HG03097 (cell line): ENCODE measurements around the gene PLSCR3.

Experiments
- ATAC-seq: cut with Tn5 transposase; IDR thresholded peaks from one replicate; pipeline ENCODE4 v1.9.1; 2021; ENCODE audit not compliant: unreplicated experiment, low FRiP score

Gene PLSCR3

GRCh38 chr17:7394452-7395191 is at the start of gene PLSCR3:
Gene PLSCR3, minus strand, starts transcription at chr17:7394525. Its CDS starts 415 bp downstream, at chr17:7394110.
- peak; percentile 64 for ATAC-seq

- ATAC-seq = no peak
These were observed 49.5 kb upstream of the PLSCR3 start for GRCh38 chr17:7443499-7444485.

- ATAC-seq = no peak
These were observed 47.8 kb upstream of the PLSCR3 start for GRCh38 chr17:7442142-7442541.

- ATAC-seq = no peak
These were observed 46.9 kb upstream of the PLSCR3 start for GRCh38 chr17:7441266-7441665.

GRCh38 chr17:7440834-7441195 is 46.5 kb upstream of the PLSCR3 start:
- ATAC-seq = no peak

- no peak for ATAC-seq
These were observed 45.9 kb upstream of the PLSCR3 start for GRCh38 chr17:7440113-7440833.

GRCh38 chr17:7439462-7440112 is 45.3 kb upstream of the PLSCR3 start, which contains the start of gene FGF11:
Gene FGF11, plus strand, starts transcription at chr17:7439512. Its CDS starts 109 bp downstream, at chr17:7439621.
- no peak for ATAC-seq

- no peak for ATAC-seq
These were observed 44.5 kb upstream of the PLSCR3 start for GRCh38 chr17:7438656-7439460.

GRCh38 chr17:7437950-7438614 is 43.8 kb upstream of the PLSCR3 start:
- ATAC-seq = no peak

- peak; percentile 0 for ATAC-seq
These were observed 43.1 kb upstream of the PLSCR3 start for GRCh38 chr17:7437369-7437863.

GRCh38 chr17:7436556-7437368 is 42.4 kb upstream of the PLSCR3 start:
- ATAC-seq = peak; percentile 45

- ATAC-seq = peak; percentile 18
These were observed 41.6 kb upstream of the PLSCR3 start for GRCh38 chr17:7435676-7436555.

GRCh38 chr17:7432296-7432695 is 38.0 kb upstream of the PLSCR3 start:
- no peak for ATAC-seq

GRCh38 chr17:7431231-7431630 is 36.9 kb upstream of the PLSCR3 start:
- no peak for ATAC-seq

- no peak for ATAC-seq
These were observed 35.4 kb upstream of the PLSCR3 start for GRCh38 chr17:7429722-7430121.

- ATAC-seq = no peak
These were observed 34.2 kb upstream of the PLSCR3 start, which contains the start of gene SPEM3 for GRCh38 chr17:7428557-7428956. Gene SPEM3, plus strand, starts transcription at chr17:7428857. Its CDS starts 46 bp downstream, at chr17:7428903.

- ATAC-seq = no peak
These were observed 33.2 kb upstream of the PLSCR3 start for GRCh38 chr17:7427549-7427948.
